Activated CD4-positive, alpha-beta T cell treated with anti-CD3 and anti-CD28 coated beads, Interleukin-10, Interleukin-2, amounts not matched to agents 100 ng/mL and 50 ng/mL, durations not matched to agents 16 hours and 8 hours (primary cell): ENCODE data around the gene PARD3.

Experiments used
- DNase-seq: peaks from one replicate; pipeline ENCODE4 v3.0.0-alpha.2; 2020

The PARD3 gene

GRCh38 chr10:34127676-34128075 is 687.4 kb downstream of the PARD3 start:
- DNase-seq: no peak

- DNase-seq: no peak
These were observed 688.5 kb downstream of the PARD3 start for GRCh38 chr10:34126371-34127151.

- no peak for DNase-seq
These were observed 689.4 kb downstream of the PARD3 start for GRCh38 chr10:34125702-34126101.

- peak; percentile 13 for DNase-seq
These were observed 690.5 kb downstream of the PARD3 start for GRCh38 chr10:34124522-34125035.

- DNase-seq: peak; percentile 82
These were observed 693.1 kb downstream of the PARD3 start for GRCh38 chr10:34121781-34122622.

- DNase-seq: no peak
These were observed 693.9 kb downstream of the PARD3 start for GRCh38 chr10:34121125-34121753.

GRCh38 chr10:34119456-34119855 is 695.6 kb downstream of the PARD3 start:
- no peak for DNase-seq

GRCh38 chr10:34116681-34117271 is 698.3 kb downstream of the PARD3 start:
- DNase-seq: no peak

GRCh38 chr10:34116220-34116641 is 698.9 kb downstream of the PARD3 start:
- no peak for DNase-seq

- DNase-seq: no peak
These were observed 700.2 kb downstream of the PARD3 start for GRCh38 chr10:34114914-34115313.

- no peak for DNase-seq
These were observed 701.4 kb downstream of the PARD3 start for GRCh38 chr10:34113504-34114225.

GRCh38 chr10:34112171-34112782 is 702.8 kb downstream of the PARD3 start:
- no peak for DNase-seq

- DNase-seq: no peak
These were observed 703.9 kb downstream of the PARD3 start for GRCh38 chr10:34111179-34111578.

- no peak for DNase-seq
These were observed 705.0 kb downstream of the PARD3 start for GRCh38 chr10:34109952-34110702.

GRCh38 chr10:34109495-34109894 is 705.6 kb downstream of the PARD3 start:
- DNase-seq: no peak

GRCh38 chr10:34107626-34108516 is 707.2 kb downstream of the PARD3 start:
- no peak for DNase-seq

GRCh38 chr10:34106356-34106885 is 708.7 kb downstream of the PARD3 start:
- no peak for DNase-seq

GRCh38 chr10:34104829-34105572 is 710.1 kb downstream of the PARD3 start:
- DNase-seq: no peak
